Glutamatergic neuron (in vitro differentiated cells): ENCODE data around the gene KNOP1. TPM values are rescaled to one million over a fixed set of nuclear protein-coding genes. Genes with fewer than 3 reads are reported as not detected.

ENCODE experiments used
- DNase-seq: peaks from one replicate; pipeline ENCODE4 v3.0.0; 2022
- H3K27ac Mint-ChIP-seq: one replicate; pipeline ENCODE4 v1.8.0; 2020; ENCODE audit warnings: mild to moderate bottlenecking, mixed read lengths, inconsistent platforms; ENCODE audit not compliant: unreplicated experiment
- H3K27me3 Mint-ChIP-seq: one replicate; pipeline ENCODE4 v1.8.0; 2020; ENCODE audit warnings: mild to moderate bottlenecking, moderate library complexity, mixed read lengths, inconsistent platforms; ENCODE audit not compliant: unreplicated experiment
- H3K36me3 Mint-ChIP-seq: one replicate; pipeline ENCODE4 v1.8.0; 2020; ENCODE audit warnings: mild to moderate bottlenecking, mixed read lengths, inconsistent platforms; ENCODE audit not compliant: unreplicated experiment
- H3K4me1 Mint-ChIP-seq: one replicate; pipeline ENCODE4 v1.8.0; 2020; ENCODE audit warnings: mild to moderate bottlenecking, low read depth, mixed read lengths, inconsistent platforms; ENCODE audit not compliant: unreplicated experiment
- H3K4me3 Mint-ChIP-seq: one replicate; pipeline ENCODE4 v1.8.0; 2020; ENCODE audit warnings: mild to moderate bottlenecking, mixed read lengths, inconsistent platforms; ENCODE audit not compliant: unreplicated experiment
- H3K9me3 Mint-ChIP-seq: one replicate; pipeline ENCODE4 v1.8.0; 2020; ENCODE audit warnings: mild to moderate bottlenecking, moderate library complexity, mixed read lengths, inconsistent platforms; ENCODE audit not compliant: unreplicated experiment
- total RNA-seq: library from RNA; stranded (reverse); fragmentation: NEBNext Ultra II Directional; extraction: Animal tissue kit (Norgen Biotek cat#: 25700); gene quantifications from one replicate; pipeline ENCODE4 v1.2.1, GENCODE V29; 2021; ENCODE audit not compliant: unreplicated experiment
- TF ChIP-seq, protein P1 (sequence below): fragments of 200-600 bp; sonication (generic); IDR thresholded peaks from one replicate; pipeline ENCODE4 v1.5.0; 2021; ENCODE audit not compliant: partially characterized antibody, unreplicated experiment

The KNOP1 gene
- total RNA-seq, 1 donor from 2014 or later: 25.6 TPM

DNA sequence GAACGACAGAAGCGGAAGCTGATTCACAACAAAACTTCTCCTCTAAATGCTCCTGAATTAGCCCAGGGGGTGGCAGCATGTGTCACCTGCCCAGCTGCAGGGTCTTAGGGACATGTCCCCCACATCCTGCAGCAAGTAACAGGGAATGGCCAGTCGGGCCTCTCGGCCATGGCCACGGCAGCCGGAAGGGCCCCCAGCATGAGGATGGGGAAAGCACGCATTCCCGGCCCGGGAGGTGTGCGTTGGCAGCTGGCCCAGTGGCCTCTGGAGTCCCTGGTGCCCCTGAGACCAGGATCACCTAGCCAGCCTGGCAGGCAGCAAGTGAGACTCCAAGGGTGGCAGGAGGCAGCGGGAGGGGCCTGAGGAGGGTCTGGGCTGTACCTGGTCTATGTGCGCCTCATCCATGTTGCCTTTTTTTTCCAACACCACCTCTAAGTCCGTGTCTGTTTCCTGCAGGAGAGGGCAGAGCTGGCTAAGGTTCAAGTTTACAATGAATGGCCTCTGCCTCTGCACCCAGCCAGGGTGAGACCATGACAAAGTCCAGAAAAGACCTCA is 7.0 kb downstream of the KNOP1 start:
- Mint-ChIP-seq H3K4me3 (no peak overlapping the region), H3K27ac (no peak overlapping the region), H3K4me1 (peaks cover 5% of the 10 kb centered on the region), H3K27me3 (peaks cover 5% of the 10 kb centered on the region), H3K9me3 (peaks cover 6% of the 10 kb centered on the region), H3K36me3 (no peaks in the 10 kb centered on the region)
- TF ChIP-seq, protein P1, sequence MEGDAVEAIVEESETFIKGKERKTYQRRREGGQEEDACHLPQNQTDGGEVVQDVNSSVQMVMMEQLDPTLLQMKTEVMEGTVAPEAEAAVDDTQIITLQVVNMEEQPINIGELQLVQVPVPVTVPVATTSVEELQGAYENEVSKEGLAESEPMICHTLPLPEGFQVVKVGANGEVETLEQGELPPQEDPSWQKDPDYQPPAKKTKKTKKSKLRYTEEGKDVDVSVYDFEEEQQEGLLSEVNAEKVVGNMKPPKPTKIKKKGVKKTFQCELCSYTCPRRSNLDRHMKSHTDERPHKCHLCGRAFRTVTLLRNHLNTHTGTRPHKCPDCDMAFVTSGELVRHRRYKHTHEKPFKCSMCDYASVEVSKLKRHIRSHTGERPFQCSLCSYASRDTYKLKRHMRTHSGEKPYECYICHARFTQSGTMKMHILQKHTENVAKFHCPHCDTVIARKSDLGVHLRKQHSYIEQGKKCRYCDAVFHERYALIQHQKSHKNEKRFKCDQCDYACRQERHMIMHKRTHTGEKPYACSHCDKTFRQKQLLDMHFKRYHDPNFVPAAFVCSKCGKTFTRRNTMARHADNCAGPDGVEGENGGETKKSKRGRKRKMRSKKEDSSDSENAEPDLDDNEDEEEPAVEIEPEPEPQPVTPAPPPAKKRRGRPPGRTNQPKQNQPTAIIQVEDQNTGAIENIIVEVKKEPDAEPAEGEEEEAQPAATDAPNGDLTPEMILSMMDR: no peak
- no peak for DNase-seq

DNA sequence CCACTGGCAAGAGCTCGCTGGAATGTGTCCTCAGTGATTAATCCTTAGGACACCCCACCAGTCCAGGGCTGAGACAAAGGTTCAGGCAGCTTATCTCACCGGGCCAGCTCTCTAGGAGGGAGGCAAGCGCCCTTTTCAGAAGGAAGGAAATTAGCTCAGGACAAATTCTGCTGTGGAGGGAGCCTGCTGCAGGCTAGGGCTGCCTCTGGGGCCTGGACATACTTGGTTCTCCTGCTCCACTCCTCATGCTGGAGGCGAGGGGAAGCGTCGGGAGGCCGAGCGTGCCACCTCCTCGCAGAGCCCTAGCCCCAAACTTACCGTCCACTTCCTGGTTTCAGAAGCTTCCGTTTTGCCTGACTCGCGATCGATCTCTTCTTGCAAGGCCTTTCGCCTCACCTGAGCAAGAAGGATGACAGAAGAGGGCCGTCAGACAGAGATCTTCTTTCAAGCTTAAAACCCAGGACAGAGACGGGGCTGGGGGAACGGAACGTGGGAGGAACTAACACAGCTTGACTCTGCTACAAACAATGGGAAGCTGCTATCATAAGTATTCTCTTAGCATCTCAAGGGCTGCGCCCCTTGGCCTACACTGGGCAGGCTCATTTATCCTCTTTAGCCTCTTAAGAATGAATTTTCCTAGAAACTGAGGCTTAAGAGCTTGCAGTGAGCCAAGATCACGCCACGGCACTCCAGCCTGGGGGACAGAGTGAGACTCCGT is 7.7 kb downstream of the KNOP1 start:
- no peak for DNase-seq

DNA sequence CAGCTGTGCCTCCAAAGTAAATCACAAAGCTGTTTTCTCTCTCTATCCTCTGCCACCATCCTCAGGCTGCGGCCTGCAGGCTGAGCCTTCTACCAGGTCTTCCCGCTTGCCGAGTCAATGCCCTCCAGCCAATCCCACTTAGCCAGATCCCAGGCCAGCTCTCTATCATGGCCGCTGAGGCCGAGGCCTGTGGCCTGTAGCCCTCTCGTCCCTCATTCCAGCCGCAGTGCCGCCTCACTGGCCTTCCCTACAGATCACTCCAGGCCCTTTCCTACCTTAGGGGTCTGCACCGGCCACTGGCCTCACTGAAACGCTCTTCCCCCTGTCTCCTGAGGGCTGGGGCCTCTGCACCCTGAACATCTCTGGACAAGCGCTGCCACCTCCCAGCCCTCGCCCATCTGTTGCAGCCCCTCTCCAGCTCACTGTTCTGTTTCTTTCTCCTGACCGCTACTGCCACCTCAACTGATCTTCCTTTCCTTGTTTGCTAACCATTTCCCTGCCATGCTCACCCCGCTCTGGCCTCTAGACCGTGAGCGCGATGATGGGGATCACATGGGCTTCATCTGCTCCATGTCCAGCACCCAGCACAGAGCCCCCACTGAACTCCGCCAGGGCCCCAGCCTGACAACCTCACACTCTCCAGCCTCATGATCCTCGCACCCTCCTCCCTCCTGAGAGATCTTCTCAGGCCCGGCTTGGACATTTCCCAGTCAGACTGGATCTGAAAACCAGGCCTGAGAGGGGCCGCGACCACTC is 8.5 kb downstream of the KNOP1 start:
- peak overlapping the region; percentile 22 for H3K27ac Mint-ChIP-seq
- peaks cover 5% of the 10 kb centered on the region for H3K4me1 Mint-ChIP-seq
- peaks cover 5% of the 10 kb centered on the region for H3K27me3 Mint-ChIP-seq
- TF ChIP-seq, protein P1: no peak
- H3K4me3 Mint-ChIP-seq: no peak overlapping the region
- H3K36me3 Mint-ChIP-seq: peaks cover 5% of the 10 kb centered on the region
- no peak for DNase-seq
- H3K9me3 Mint-ChIP-seq: peaks cover 6% of the 10 kb centered on the region

More for the DNA sequence above, 7.7 kb downstream of the KNOP1 start:
- H3K4me1 Mint-ChIP-seq: peaks cover 5% of the 10 kb centered on the region
- TF ChIP-seq, protein P1: no peak
- no peaks in the 10 kb centered on the region for H3K36me3 Mint-ChIP-seq
- no peak overlapping the region for H3K27ac Mint-ChIP-seq
- H3K9me3 Mint-ChIP-seq: peaks cover 6% of the 10 kb centered on the region
- no peak overlapping the region for H3K4me3 Mint-ChIP-seq
- H3K27me3 Mint-ChIP-seq: peaks cover 5% of the 10 kb centered on the region

DNA sequence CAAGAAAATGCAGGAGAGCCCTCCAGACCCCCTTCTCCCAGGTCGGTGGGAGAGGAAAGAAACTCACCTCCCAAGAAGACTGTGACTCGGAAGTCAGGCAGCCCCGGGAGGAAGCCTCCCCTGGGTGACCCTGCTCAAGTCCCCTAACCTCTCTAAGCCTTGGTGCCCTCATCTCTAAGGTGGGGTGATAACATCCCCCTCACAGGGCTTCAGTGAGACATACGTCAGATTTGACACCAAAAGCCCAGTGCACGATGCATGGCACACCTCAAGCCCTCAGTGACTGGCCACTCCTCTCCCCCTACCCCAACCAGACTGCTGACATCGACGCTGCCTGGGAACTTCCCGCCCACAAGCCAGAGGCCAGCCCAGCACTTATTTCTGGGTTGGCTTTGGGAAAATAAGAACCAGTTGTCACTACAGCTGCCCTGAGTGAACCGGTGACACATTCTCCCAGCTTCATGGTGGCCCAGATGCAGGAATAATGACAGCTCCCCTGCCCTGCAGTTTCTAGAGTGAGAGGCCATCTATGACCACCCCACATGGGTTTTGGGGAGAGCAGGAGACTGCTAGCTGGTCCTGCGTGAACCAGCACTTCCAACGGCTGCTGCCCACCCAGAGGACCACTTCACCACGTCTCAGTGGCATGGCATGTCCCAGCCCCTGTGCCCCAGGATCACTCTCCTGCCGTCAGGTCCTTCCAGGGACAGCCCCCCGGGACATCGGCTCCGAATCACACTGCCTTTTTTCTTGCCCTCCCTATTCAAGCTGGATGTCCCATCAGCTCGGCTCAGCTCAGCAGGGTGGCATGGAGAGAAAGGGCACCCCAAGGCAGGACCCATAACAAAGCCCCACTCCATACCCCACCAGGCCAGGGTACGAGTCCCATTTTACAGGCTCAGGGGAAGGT is 9.5 kb downstream of the KNOP1 start:
- peaks cover 5% of the 10 kb centered on the region for H3K27me3 Mint-ChIP-seq
- H3K36me3 Mint-ChIP-seq: peaks cover 5% of the 10 kb centered on the region
- no peak overlapping the region for H3K27ac Mint-ChIP-seq
- TF ChIP-seq, protein P1: no peak
- H3K4me3 Mint-ChIP-seq: no peak overlapping the region
- peaks cover 5% of the 10 kb centered on the region for H3K4me1 Mint-ChIP-seq
- DNase-seq: no peak
- peaks cover 6% of the 10 kb centered on the region for H3K9me3 Mint-ChIP-seq
